ENCODE results near the gene ZMIZ1.

GRCh38 chr10:79119306-79119705 lies 50.5 kb downstream of the ZMIZ1 start:
- TF ChIP-seq CTCF (conservative IDR thresholded peaks at IDR 0.05 in 1 of 2, IDR thresholded peaks at IDR 0.05 in 1 of 2; ENCODE audit: low read depth in 1 of 2, low read length in 2 of 2) (no peak), EZH2 (IDR thresholded peaks at IDR 0.05; ENCODE audit: low read length, missing control alignments) (no peak)

Data from fibroblast of lung (primary cell).